Mesenchymal stem cell (in vitro differentiated cells and primary cell): ENCODE data around the gene FAM13A.

Experiments
- DNase-seq: peaks from one replicate; pipeline ENCODE4 v3.0.0-alpha.2; 2013
- H2AFZ ChIP-seq: one replicate; pipeline ENCODE4 v1.6.1; 2013; ENCODE audit warnings: low read depth, mild to moderate bottlenecking, control low read depth, inconsistent platforms, low read length, moderate library complexity
- H2AK5ac ChIP-seq: 2 replicates; pipeline ENCODE4 v1.6.1; 2013; ENCODE audit warnings: low read length, moderate library complexity, mild to moderate bottlenecking, inconsistent platforms; ENCODE audit not compliant: severe bottlenecking
- H2BK120ac ChIP-seq: one replicate; pipeline ENCODE4 v1.6.1; 2013; ENCODE audit warnings: low read depth, mild to moderate bottlenecking, inconsistent platforms, low read length, moderate library complexity
- H2BK12ac ChIP-seq, 2 experiments: one replicate each; pipeline ENCODE4 v1.6.1; 2013; ENCODE audit warnings: inconsistent platforms in 2 of 2, low read length in 2 of 2, mild to moderate bottlenecking in 2 of 2, moderate library complexity in 2 of 2, control low read depth in 1 of 2
- H2BK15ac ChIP-seq: one replicate; pipeline ENCODE4 v1.6.1; 2013; ENCODE audit warnings: mild to moderate bottlenecking, low read depth, inconsistent platforms; ENCODE audit not compliant: poor library complexity, severe bottlenecking
- H2BK5ac ChIP-seq: 2 replicates; pipeline ENCODE4 v1.6.1; 2013; ENCODE audit warnings: low read depth, mild to moderate bottlenecking, low read length, control low read depth, inconsistent platforms; ENCODE audit not compliant: poor library complexity, severe bottlenecking
- H3K14ac ChIP-seq, 2 experiments: one replicate each; pipeline ENCODE4 v1.6.1; 2013; ENCODE audit warnings: inconsistent platforms in 2 of 2, low read length in 2 of 2, control low read depth in 1 of 2, mild to moderate bottlenecking in 1 of 2, moderate library complexity in 1 of 2
- H3K18ac ChIP-seq, 2 experiments: one replicate each; pipeline ENCODE4 v1.6.1; 2013; ENCODE audit warnings: inconsistent platforms in 2 of 2, low read length in 2 of 2, control low read depth in 1 of 2, low read depth in 1 of 2, mild to moderate bottlenecking in 1 of 2
- H3K23ac ChIP-seq, 2 experiments: one replicate each; pipeline ENCODE4 v1.6.1; 2013; ENCODE audit warnings: inconsistent platforms in 2 of 2, low read length in 2 of 2, mild to moderate bottlenecking in 2 of 2, moderate library complexity in 2 of 2, control low read depth in 1 of 2
- H3K27ac ChIP-seq: 2 replicates; pipeline ENCODE4 v1.5.1; 2013; ENCODE audit warnings: mild to moderate bottlenecking, moderate library complexity, low read length, control low read depth, inconsistent platforms; ENCODE audit not compliant: poor library complexity, severe bottlenecking
- H3K27me3 ChIP-seq, 2 experiments: 2 replicates each; pipeline versions ENCODE4 v1.6.1 to v1.7.0; 2013; ENCODE audit warnings: low read length in 2 of 2, mild to moderate bottlenecking in 2 of 2, moderate library complexity in 2 of 2, control low read depth in 1 of 2, inconsistent platforms in 1 of 2; ENCODE audit not compliant: control insufficient read depth in 1 of 2, insufficient read depth in 1 of 2
- H3K36me3 ChIP-seq, 2 experiments: 2 replicates each; pipeline versions ENCODE4 v1.6.1 to v1.7.0; 2013; ENCODE audit warnings: low read length in 2 of 2, control low read depth in 1 of 2, inconsistent platforms in 1 of 2, low read depth in 1 of 2, mild to moderate bottlenecking in 1 of 2; ENCODE audit not compliant: insufficient read depth in 2 of 2, control insufficient read depth in 1 of 2
- H3K4ac ChIP-seq, 2 experiments: one replicate each; pipeline ENCODE4 v1.6.1; 2013; ENCODE audit warnings: inconsistent platforms in 2 of 2, low read length in 2 of 2, mild to moderate bottlenecking in 2 of 2, moderate library complexity in 2 of 2, control low read depth in 1 of 2, low read depth in 1 of 2
- H3K4me1 ChIP-seq: 2 replicates; pipeline ENCODE4 v1.6.1; 2013; ENCODE audit warnings: low read depth, low read length, control low read depth; ENCODE audit not compliant: control insufficient read depth, insufficient read depth
- H3K4me2 ChIP-seq: 2 replicates; pipeline ENCODE4 v1.6.1; 2013; ENCODE audit warnings: low read length, mild to moderate bottlenecking, inconsistent platforms; ENCODE audit not compliant: poor library complexity, severe bottlenecking
- H3K4me3 ChIP-seq, 2 experiments: 2 replicates each; pipeline versions ENCODE4 v1.5.1 to v1.7.0; 2013; ENCODE audit warnings: low read length in 2 of 2, mild to moderate bottlenecking in 2 of 2, control low read depth in 1 of 2, low read depth in 1 of 2; ENCODE audit not compliant: insufficient read depth in 1 of 2
- H3K79me1 ChIP-seq: replicated peaks from 2 replicates; pipeline ENCODE4 v1.6.1; 2013; ENCODE audit warnings: mild to moderate bottlenecking, control low read depth, low read length, inconsistent platforms; ENCODE audit not compliant: poor library complexity, severe bottlenecking
- H3K9ac ChIP-seq: 2 replicates; pipeline ENCODE4 v1.7.0; 2013; ENCODE audit warnings: mild to moderate bottlenecking, low read length, moderate library complexity
- H3K9me3 ChIP-seq: 2 replicates; pipeline ENCODE4 v1.7.0; 2013; ENCODE audit warnings: mild to moderate bottlenecking, low read length; ENCODE audit not compliant: control insufficient read depth
- H4K8ac ChIP-seq: one replicate; pipeline ENCODE4 v1.6.1; 2013; ENCODE audit warnings: inconsistent platforms, mild to moderate bottlenecking, low read length, moderate library complexity
- H4K91ac ChIP-seq: one replicate; pipeline ENCODE4 v1.6.1; 2013; ENCODE audit warnings: mild to moderate bottlenecking, low read length, inconsistent platforms
- WGBS: methylation state at CpG from one replicate; pipeline ENCODE4 v1.1.7; 2013; ENCODE audit warnings: mixed read lengths; 5-methylcytosine and 5-hydroxymethylcytosine counted together

FAM13A gene

GRCh38 chr4:88788895-88789294 lies 268.1 kb downstream of the FAM13A start:
- no peak overlapping the region for H3K14ac ChIP-seq
- no peak overlapping the region for H4K91ac ChIP-seq
- no peak overlapping the region for H3K4me3 ChIP-seq
- H2BK15ac ChIP-seq = no peak overlapping the region
- H3K4me2 ChIP-seq = no peak overlapping the region
- no peak overlapping the region for H3K18ac ChIP-seq
- no peak overlapping the region for H2BK12ac ChIP-seq
- DNase-seq = no peak
- no peaks in the 10 kb centered on the region for H3K4me1 ChIP-seq
- H3K9me3 ChIP-seq = no peaks in the 10 kb centered on the region
- H2AK5ac ChIP-seq = no peak overlapping the region
- H4K8ac ChIP-seq = no peak overlapping the region
- no peak overlapping the region for H2BK5ac ChIP-seq
- no peak overlapping the region for H2AFZ ChIP-seq
- no peak overlapping the region for H3K4ac ChIP-seq
- H3K36me3 ChIP-seq = peaks cover 0 to 52% of the 10 kb centered on the region in 2 experiments
- no peaks in the 10 kb centered on the region for H3K27me3 ChIP-seq
- no peak overlapping the region for H2BK120ac ChIP-seq
- no peaks in the 10 kb centered on the region for H3K79me1 ChIP-seq
- H3K9ac ChIP-seq = no peak overlapping the region
- H3K27ac ChIP-seq = no peak overlapping the region
- no peak overlapping the region for H3K23ac ChIP-seq

GRCh38 chr4:88788424-88788823 lies 268.6 kb downstream of the FAM13A start:
- H2AFZ ChIP-seq = no peak overlapping the region
- WGBS = no CpG with 5 or more reads among the region's 1 CpG
- peaks cover 0 to 57% of the 10 kb centered on the region in 2 experiments for H3K36me3 ChIP-seq
- H3K27me3 ChIP-seq = no peaks in the 10 kb centered on the region
- no peak overlapping the region for H2BK12ac ChIP-seq
- no peak overlapping the region for H3K23ac ChIP-seq
- no peaks in the 10 kb centered on the region for H3K79me1 ChIP-seq
- H2BK120ac ChIP-seq = no peak overlapping the region
- DNase-seq = no peak
- H4K8ac ChIP-seq = no peak overlapping the region
- H3K18ac ChIP-seq = no peak overlapping the region
- no peak overlapping the region for H3K14ac ChIP-seq
- no peak overlapping the region for H2AK5ac ChIP-seq
- no peak overlapping the region for H2BK15ac ChIP-seq
- no peak overlapping the region for H3K4ac ChIP-seq
- no peak overlapping the region for H3K27ac ChIP-seq
- no peaks in the 10 kb centered on the region for H3K4me1 ChIP-seq
- H3K9me3 ChIP-seq = no peaks in the 10 kb centered on the region
- H3K4me2 ChIP-seq = no peak overlapping the region
- no peak overlapping the region for H3K4me3 ChIP-seq
- no peak overlapping the region for H3K9ac ChIP-seq
- no peak overlapping the region for H2BK5ac ChIP-seq
- no peak overlapping the region for H4K91ac ChIP-seq

DNA sequence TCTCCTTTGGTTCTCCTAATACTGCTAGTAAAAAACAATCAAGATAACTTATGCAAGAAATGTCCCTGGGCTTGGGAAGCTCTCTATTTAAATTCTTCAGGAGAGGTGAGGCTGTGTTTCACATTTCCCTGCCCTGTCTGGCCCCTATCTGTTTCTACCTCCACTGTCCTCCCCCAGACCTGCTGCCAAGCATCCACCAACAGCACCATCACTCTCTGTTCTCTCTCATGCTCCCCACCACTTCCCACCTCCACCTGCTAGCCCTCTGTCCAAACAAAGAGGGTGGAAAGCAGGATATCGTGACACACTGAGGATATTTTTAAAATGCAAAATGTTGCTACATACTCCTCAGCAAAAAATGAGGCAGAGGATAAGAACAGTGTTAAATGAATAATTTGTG lies 271.0 kb downstream of the FAM13A start:
- H2BK15ac ChIP-seq = no peak overlapping the region
- H2BK12ac ChIP-seq = no peak overlapping the region
- no peaks in the 10 kb centered on the region for H3K27me3 ChIP-seq
- no peak overlapping the region for H3K4me3 ChIP-seq
- no peak overlapping the region for H3K18ac ChIP-seq
- H3K4me2 ChIP-seq = no peak overlapping the region
- H3K36me3 ChIP-seq = peaks cover 0 to 58% of the 10 kb centered on the region in 2 experiments
- no peak overlapping the region for H3K9ac ChIP-seq
- H2BK5ac ChIP-seq = no peak overlapping the region
- no peak overlapping the region for H4K8ac ChIP-seq
- no peak overlapping the region for H2AK5ac ChIP-seq
- no peak overlapping the region for H3K23ac ChIP-seq
- H3K4me1 ChIP-seq = no peaks in the 10 kb centered on the region
- DNase-seq = no peak
- H3K27ac ChIP-seq = no peak overlapping the region
- H3K9me3 ChIP-seq = no peaks in the 10 kb centered on the region
- no peak overlapping the region for H3K14ac ChIP-seq
- no peak overlapping the region for H4K91ac ChIP-seq
- no peak overlapping the region for H2AFZ ChIP-seq
- no peak overlapping the region for H2BK120ac ChIP-seq
- no peak overlapping the region for H3K4ac ChIP-seq
- no peaks in the 10 kb centered on the region for H3K79me1 ChIP-seq
- WGBS = no CpG with 5 or more reads among the region's 1 CpG

DNA sequence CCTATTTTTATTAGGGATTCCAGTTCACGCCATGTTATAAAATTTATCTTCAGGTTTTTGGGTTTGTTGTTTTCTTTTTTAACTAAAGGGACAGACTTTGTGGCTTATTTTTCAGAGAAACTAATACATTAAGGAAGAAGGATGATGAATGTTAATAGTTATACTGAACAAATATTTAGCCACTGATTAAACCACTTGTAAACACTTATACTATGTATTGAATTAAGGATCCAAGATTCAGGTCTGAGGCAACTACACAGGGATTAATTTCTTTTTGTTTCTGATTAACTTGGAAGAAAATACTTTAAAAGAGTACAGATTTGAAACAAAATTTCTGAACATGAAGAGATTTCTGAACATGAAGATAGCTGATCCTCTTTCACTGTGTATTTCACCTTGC lies 276.6 kb downstream of the FAM13A start:
- Histone ChIP-seq H3K9me3 (no peaks in the 10 kb centered on the region), H3K23ac (no peak overlapping the region), H3K4me1 (no peaks in the 10 kb centered on the region), H2AFZ (no peak overlapping the region), H4K8ac (no peak overlapping the region), H3K4me3 (no peak overlapping the region), H3K4me2 (no peak overlapping the region), H2BK120ac (no peak overlapping the region), H3K79me1 (peaks cover 3% of the 10 kb centered on the region), H2BK5ac (no peak overlapping the region), H3K27ac (peak overlapping the region; percentile 89), H3K9ac (no peak overlapping the region), H2BK15ac (no peak overlapping the region), H2AK5ac (no peak overlapping the region), H3K36me3 (peaks cover 0 to 60% of the 10 kb centered on the region in 2 experiments), H3K14ac (no peak overlapping the region), H3K27me3 (no peaks in the 10 kb centered on the region), H4K91ac (no peak overlapping the region), H2BK12ac (no peak overlapping the region), H3K4ac (no peak overlapping the region), H3K18ac (no peak overlapping the region)
- DNase-seq = no peak
- WGBS = 95% methylated on average over 1 of the region's 1 CpG
